ENCODE data around the gene RNF40.

RNF40 gene

GRCh38 chr16:30761928-30762902, at the start of gene RNF40, which contains the start of gene CFAP119:
Gene RNF40 (plus strand): TSS chr16:30762322. CDS start chr16:30762546, 224 bp downstream.
Gene CFAP119 (minus strand): TSS chr16:30762062. CDS start chr16:30761748, 314 bp downstream.
- DNase-seq (ENCODE audit: low spot score) = peak; percentile 97

GRCh38 chr16:30715750-30716445, 46.2 kb upstream of the RNF40 start:
- DNase-seq (ENCODE audit: low spot score) = no peak

GRCh38 chr16:30720086-30720485, 42.0 kb upstream of the RNF40 start:
- no peak for DNase-seq (ENCODE audit: low spot score)

GRCh38 chr16:30720694-30721093, 41.4 kb upstream of the RNF40 start:
- no peak for DNase-seq (ENCODE audit: low spot score)

- DNase-seq (ENCODE audit: low spot score) = no peak
These were observed 41.0 kb upstream of the RNF40 start for GRCh38 chr16:30721167-30721566.

- DNase-seq (ENCODE audit: low spot score) = no peak
These were observed 40.5 kb upstream of the RNF40 start for GRCh38 chr16:30721606-30722005.

- DNase-seq (ENCODE audit: low spot score) = no peak
These were observed 39.7 kb upstream of the RNF40 start for GRCh38 chr16:30722443-30722842.

GRCh38 chr16:30722916-30723315, 39.2 kb upstream of the RNF40 start:
- DNase-seq (ENCODE audit: low spot score) = no peak

GRCh38 chr16:30723725-30724355, 38.3 kb upstream of the RNF40 start:
- no peak for DNase-seq (ENCODE audit: low spot score)

- no peak for DNase-seq (ENCODE audit: low spot score)
These were observed 37.3 kb upstream of the RNF40 start for GRCh38 chr16:30724641-30725417.

- no peak for DNase-seq (ENCODE audit: low spot score)
These were observed 36.7 kb upstream of the RNF40 start for GRCh38 chr16:30725418-30725792.

GRCh38 chr16:30728321-30728720, 33.8 kb upstream of the RNF40 start:
- DNase-seq (ENCODE audit: low spot score) = no peak

- DNase-seq (ENCODE audit: low spot score) = no peak
These were observed 33.0 kb upstream of the RNF40 start for GRCh38 chr16:30728899-30729672.

- DNase-seq (ENCODE audit: low spot score) = no peak
These were observed 30.7 kb upstream of the RNF40 start for GRCh38 chr16:30731411-30731810.

- no peak for DNase-seq (ENCODE audit: low spot score)
These were observed 24.9 kb upstream of the RNF40 start for GRCh38 chr16:30736995-30737793.

GRCh38 chr16:30737794-30738648, 24.1 kb upstream of the RNF40 start:
- DNase-seq (ENCODE audit: low spot score) = no peak

- no peak for DNase-seq (ENCODE audit: low spot score)
These were observed 22.9 kb upstream of the RNF40 start for GRCh38 chr16:30738984-30739951.
